GM18519 (cell line): ENCODE measurements around the gene HOXC11.

Experiments used
- ATAC-seq: cut with Tn5 transposase; IDR thresholded peaks from one replicate; pipeline ENCODE4 v1.9.1; 2021; ENCODE audit warnings: mild to moderate bottlenecking, moderate library complexity; ENCODE audit not compliant: unreplicated experiment, low FRiP score

Gene HOXC11

GRCh38 chr12:53995378-53996239 is 22.7 kb downstream of the HOXC11 start:
- ATAC-seq, result no peak

GRCh38 chr12:53996240-53997203 is 23.6 kb downstream of the HOXC11 start:
- ATAC-seq, result no peak

DNA sequence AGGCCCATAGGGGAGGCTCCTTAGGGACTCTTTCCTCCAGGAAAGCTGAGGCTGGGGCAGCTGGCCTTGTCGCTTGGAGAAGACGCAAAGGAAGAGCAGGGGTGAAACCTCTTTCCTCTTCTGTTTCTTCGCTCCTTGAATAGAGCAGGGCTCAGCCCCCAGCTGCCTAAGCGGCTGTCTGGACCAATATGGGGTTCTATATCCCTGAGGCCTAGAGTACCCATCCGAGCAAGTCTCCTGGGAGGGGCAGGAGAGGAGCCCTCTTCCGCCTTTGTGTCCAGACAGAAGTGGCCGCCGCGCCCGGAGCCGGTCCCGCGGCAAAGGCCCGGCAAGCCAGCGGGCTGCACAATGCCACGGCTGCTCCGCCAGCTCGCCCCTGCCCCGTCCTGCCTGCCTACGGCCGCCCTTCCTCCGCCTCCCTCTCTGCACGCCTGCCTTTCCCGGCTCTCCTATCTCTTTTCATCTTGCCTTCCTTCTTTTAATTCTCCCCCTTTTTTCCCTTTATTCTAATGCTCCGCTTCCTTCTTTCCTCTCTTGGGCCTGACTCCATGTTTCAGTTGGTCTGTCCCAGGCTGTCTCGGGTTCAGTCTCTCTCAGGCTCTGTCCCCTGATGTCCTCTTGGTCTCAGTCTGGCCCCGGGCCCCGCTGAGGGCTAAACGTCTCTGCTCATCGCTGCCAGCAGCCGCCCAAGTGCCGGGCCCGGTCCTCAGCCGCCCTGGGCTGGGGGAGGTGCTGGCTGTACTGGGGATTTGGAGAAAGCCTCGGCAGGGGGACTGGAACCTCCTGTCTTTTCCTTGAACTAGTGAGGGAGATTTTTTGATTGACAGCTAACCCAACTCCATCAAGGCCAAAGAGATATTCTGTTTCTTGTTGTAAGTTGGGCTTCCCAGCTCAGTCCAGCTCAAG is 24.5 kb downstream of the HOXC11 start:
- no peak for ATAC-seq

DNA sequence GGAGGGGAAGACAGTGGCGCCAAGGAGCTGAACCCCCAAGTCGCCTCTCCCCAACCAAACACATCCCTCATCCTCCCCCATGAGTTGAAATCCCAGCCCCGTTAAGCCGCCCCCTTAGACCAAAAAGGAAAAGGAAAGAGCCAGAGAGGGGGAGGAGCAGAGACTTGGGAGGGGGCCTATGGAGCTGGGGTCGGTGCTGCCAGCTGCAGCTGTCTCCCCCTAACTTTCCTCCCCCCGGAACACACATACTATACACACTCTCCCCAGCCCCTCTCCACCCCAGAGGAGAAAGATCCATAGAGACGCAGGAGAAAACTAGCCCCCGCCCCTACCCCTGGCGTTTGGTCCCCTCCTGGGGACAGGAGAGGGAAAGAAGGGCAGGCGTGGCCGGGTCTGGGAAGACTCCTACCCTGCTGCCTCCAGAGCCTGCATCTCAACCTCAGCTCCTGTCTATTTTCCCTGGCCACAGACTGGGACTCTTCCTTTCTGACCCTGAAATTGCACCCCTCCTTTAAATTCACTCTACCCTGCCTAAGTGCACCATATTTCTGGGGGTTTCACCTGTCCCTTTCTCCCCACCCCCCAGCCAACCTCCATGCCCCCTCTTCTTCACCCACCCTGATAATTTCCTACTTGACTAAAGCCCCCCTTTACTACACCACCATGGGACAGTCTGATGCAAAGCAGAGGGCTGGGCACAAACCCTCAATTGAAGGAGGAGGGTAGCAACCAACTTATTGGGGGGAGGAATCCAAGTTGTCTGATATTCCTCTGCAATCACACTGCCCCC is 25.4 kb downstream of the HOXC11 start:
- no peak for ATAC-seq

- ATAC-seq, result no peak
These were observed 25.9 kb downstream of the HOXC11 start for GRCh38 chr12:53998900-53999236.

- ATAC-seq, result no peak
These were observed 26.7 kb downstream of the HOXC11 start for GRCh38 chr12:53999559-54000115.

DNA sequence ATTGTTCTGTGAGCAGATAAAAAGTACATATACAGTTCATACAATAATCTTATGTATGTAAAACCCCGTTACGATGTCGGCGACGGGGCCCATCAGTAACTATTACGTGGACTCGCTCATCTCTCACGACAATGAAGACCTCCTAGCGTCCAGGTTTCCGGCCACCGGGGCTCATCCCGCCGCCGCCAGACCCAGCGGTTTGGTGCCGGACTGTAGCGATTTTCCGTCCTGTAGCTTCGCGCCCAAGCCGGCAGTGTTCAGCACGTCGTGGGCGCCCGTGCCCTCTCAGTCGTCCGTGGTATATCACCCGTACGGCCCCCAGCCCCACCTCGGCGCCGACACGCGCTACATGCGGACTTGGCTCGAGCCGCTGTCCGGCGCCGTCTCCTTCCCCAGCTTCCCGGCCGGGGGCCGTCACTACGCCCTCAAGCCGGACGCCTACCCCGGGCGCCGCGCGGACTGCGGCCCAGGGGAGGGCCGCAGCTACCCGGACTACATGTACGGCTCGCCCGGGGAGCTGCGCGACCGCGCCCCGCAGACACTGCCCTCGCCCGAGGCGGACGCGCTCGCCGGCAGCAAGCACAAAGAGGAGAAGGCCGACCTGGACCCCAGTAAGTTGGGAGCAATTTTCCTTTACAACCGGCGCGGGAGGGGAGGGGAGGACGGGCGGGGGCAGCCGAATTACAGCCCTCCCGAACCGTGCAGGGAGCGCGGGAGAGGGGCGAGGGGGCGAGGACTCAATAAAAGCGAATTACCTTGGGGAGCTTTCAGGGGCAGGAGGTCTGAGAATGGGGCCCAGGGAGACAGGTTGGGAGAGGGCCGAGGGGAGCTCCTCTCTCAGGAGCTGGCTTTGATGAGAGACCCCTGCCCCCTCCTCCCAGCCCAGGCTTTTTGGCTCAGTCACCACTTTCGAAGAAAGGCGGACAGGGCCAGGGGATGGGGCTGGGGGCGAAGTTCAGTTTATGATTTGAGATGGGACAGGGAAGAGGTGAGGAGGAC is 27.5 kb downstream of the HOXC11 start, which contains the start of gene HOXC9:
Gene HOXC9, plus strand, starts transcription at position 46 of the 999 bp plus-strand sequence. Its CDS starts 28 bp downstream, at position 74.
- no peak for ATAC-seq

DNA sequence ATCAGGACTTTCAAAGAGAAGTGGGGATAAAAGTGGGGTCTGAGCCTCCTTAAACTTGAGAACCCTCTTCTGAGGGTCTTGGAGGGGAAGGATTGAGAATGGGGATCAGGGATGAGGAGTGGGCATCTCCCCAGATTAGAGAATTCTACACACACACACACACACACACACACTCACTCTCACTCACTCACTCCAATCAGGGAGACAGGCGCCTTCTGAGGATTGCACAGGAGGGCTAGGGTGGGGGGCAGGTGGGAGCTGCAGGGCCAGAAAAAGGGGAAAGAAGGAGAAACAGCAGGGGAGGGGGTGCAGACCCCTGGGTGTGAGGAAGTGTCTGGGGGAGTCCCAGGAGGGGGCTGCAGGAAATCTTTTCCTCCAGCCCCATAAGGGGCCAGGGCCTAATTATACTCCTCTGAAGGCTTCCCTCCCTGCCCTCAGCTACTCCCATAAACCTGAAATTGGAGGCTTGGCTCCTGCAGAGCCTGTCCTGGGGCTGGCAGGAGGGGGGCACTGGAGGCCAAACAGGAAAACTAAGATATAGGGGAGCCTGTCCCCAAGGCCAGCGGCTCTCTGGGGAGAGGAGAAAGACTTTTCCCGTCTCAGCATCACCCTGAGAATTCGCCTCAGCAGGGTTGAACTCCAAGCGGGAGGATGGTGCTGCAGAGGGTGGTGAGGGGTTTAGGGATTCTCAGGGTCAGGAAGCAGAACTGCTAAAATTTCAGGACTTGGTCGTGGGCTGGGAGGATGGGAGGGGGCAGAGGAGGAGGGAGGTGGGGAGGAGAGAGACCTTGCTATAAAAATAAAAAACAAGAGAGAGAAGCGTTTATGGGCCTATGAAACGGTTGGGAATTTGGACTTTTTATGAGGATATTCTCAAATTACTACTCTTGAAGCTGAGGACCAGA is 28.6 kb downstream of the HOXC11 start:
- ATAC-seq, result no peak

DNA sequence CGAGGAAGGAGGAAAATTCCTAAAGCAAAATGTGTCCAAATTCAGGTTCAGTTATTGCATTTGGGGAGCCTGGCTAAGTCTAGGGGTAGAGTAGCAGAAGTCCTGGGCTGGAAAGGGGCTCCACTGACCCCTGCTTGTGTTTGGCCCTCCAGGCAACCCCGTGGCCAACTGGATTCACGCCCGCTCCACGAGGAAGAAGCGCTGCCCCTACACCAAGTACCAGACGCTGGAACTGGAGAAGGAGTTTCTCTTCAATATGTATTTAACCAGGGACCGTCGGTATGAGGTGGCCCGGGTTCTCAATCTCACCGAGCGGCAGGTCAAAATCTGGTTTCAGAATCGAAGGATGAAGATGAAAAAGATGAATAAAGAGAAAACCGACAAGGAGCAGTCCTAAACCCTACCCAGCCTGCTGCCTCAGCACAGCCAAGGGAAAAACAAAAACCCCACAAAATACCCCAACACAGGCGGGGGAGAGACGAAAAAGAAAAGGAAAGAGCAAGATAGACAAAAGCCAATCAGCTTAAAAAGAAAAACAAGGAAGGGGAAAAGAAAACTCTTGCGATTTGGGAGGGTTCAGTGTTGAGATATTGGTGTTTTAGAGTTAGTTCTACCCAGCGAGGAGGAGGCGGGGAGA is 29.5 kb downstream of the HOXC11 start:
- ATAC-seq, result no peak

GRCh38 chr12:54002915-54003389 is 30.0 kb downstream of the HOXC11 start:
- no peak for ATAC-seq

DNA sequence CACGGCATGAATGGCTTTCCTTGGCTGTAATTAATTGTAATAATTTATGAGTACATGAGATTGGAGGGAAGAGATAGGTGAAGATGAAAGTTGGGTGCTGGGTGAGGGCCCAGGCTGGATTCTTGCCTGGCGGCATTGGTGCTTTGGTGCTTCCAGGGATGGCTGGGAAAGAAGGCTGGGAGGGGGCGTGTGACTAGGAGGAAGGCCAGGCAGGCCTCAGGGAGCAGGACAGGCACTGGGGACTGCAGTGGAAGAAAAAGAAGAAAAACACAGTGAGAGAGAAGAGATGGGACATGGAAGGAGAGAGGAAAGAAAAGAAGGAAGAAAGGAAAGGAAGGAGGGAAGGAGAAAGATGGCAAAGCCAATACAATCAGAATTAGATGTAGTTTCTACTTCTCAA is 30.7 kb downstream of the HOXC11 start:
- no peak for ATAC-seq

DNA sequence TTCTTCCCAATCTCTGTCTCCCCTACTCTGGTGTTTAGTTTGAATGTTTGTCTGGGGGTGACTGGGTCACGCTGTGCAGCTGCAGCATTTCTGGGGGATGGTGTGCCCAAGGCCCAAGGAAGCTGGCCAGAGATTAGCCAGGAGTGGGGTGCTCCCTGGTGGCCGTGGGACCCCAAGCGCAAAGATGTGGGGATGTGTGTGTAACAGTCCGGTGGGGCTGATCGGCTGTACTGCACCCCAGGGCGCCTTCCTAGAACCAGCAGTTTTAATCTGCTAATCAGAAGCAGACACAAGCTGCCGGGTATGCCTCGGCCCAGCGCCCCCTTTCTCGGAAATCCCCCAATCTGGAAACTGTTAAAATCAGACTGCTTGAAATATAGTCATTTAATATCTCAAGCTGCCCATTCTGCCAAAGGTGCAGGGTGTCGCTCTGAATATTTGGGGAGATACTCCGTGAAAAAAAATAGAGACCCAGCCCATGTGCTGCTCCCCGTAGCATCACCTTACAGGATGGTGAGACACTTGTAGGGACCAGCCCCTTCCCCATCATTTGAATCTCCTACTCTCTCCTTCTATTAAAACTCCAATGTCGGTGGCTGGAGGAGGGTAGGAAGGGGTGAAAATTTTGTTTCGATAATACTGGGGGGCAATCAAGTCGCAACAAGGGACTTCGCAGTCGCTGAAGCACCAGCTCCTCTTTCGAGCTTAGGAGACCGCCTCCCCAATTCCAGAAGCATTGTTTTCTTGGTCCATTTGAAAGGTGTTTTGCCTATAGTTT is 31.3 kb downstream of the HOXC11 start:
- no peak for ATAC-seq

- ATAC-seq, result no peak
These were observed 32.1 kb downstream of the HOXC11 start for GRCh38 chr12:54004841-54005530.

GRCh38 chr12:54005531-54005852 is 32.6 kb downstream of the HOXC11 start:
- ATAC-seq, result no peak

DNA sequence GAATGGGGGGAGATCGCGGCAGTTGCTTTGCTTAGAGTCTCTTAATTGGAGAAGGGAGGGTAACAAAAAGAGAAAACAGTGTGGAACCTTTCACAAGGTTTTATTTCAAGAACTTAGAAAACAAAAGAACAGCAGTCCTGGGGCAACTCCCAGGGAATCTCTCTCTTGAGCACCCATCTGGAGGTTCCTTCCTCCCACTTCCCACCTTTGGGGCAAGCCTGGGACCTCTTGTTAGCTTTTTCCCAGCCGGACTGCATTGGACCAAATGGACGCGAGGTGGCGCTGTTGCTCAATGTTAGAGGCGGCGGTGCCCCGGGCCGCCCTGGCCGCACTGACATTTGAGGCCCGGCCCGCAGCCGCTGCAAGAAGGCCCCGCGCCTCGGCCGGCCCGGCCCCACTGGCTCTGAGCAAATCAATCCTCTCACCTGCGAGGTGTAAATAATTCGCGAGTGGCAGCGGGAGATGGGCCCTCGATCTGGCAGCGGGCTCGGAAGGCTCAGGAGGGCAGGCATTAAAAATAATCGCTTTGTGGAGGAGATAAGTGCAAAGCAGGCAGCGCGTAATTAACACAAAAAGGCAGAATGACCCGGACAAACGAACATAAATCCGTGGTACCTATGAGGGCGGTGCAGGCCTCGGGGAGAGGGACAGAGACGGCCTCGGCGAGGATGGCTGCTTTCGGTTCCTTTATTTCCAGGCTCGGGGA is 33.1 kb downstream of the HOXC11 start:
- ATAC-seq, result no peak
